CD4-positive, alpha-beta T cell treated with Interleukin-15 for 4 hours (primary cell): ENCODE results near the gene KIF24.
"Not testable (repeated sequence)": the region's sequence is repeated elsewhere in the genome, so short reads cannot be mapped to it uniquely, and the experiment has no call there.

Experiments
- DNase-seq: peaks from one replicate; pipeline ENCODE4 v3.0.0-alpha.2; 2020; ENCODE audit warnings: low spot score

KIF24 gene

DNA sequence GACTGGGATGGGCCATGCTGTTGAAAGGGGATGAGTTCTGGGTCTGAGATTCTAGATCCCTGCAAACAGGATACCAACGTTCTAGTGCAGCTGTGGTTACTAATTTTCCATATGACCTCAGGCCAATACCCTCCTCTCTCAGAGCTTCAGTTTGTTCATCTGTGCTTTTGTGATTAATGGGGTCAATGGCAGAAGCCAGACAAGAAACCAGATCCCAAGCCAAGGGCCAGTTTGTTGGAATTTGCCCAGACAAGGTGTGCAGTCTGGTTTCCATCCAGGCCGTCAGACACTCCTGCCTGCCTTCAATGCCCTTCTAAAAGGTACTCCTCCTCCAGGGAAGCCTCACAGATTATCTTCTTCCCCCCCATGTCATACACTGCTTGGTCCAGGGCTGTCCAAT is 36.2 kb upstream of the KIF24 start:
- DNase-seq = no peak

DNA sequence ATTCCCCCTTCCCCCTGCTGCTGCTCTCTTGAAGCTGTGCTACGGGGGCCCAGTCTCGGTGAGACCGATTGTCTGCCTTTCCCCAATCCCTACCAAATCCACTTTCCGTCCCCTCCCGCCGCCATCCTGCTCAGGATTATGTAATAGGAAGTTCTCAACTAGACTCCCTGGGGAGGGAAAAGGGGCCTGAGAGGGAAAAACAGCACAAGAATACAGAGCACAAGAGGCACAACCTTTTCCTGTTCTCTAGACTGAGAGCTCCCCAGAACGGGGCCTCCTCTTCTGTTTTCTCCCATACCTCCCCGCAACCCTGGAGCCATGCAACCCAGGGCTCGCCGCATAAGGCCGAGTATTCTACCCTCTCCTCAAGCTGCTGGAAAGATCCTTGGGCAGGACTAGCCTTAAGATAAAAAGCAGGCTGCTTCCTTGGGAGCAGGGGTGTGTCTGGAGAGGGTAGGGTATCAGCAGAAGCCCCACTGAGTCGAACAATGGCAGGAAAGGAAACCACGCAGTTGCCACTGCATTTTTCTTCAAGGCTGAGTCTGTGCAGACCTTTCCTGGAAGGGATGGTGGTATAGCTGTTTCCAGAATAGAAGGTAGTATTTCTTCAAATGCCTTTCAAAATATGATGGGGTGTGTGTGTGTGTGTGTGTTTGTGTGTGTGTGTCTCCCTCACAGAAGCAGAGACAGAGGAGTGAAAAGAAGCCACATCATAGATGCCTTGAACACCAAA is 34.7 kb upstream of the KIF24 start:
- DNase-seq = no peak

DNA sequence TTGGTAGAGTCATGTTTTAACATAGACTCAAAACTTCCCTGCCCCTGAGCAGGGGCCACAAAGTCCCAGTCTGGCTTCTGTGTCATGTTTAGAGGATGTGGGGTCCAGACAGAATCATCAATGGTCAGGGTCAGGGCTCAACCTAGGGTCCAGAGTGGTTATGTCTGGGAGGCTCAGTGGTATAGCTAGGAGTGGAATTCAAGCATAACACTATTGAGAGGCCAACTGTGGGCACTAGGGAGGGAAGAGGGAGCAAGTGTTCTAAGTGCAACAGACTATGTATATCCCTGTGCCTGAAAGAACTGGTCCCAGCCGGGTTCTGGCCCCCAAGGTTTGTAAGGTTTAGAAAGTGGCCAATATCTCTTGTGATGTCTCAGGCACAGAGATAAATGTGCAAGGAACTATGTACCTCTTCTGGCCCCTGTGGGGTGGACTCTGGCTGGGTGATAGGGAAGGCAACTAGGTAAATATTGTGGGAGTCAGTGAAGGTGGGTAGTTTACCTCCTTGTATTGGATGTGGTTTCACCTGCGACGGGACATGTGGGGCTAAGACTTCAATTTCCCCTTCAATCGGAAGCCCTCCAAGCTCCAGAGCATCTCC is 33.6 kb upstream of the KIF24 start:
- DNase-seq = no peak

DNA sequence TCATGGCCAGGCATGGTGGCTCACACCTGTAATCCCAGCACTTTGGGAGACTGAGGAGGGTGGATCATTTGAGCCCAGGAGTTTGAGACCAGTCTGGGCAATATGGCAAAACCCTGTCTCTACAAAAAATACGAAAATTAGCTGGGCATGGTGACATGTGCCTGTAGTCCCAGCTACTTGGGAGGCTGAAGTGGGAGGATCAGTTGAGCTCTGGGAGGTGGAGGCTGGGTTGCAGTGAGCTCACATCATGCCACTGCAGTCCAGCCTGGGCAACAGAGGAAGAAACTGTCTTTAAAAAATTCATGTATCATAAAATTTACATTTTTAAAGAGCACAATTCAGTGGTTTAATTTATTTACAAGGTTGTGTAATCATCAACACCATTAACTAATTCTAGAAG is 23.9 kb upstream of the KIF24 start:
- DNase-seq = not testable (repeated sequence)

DNA sequence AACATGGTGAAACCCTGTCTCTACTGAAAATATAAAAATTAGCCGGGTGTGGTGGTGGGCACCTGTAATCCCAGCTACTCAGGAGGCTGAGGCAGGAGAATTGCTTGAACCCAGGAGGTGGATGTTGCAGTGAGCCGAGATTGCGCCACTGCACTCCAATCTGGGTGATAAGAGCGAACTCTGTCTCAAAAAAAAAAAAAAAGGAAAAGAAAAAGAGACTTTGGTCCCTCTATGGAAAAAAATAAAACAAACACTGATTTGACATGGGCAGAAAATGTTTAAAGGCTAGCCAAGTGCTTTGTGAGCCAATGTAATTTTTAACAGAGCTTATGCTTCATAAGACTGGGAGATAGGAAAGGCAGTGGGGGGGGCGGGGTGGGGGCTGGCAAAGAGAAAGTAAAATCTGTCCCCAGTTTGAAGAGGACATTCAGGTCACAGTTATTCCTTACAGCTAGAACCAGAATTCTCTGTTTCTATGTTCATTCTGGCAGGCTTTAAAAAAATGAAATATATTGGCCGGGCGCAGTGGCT is 23.1 kb upstream of the KIF24 start:
- DNase-seq = not testable (repeated sequence)

DNA sequence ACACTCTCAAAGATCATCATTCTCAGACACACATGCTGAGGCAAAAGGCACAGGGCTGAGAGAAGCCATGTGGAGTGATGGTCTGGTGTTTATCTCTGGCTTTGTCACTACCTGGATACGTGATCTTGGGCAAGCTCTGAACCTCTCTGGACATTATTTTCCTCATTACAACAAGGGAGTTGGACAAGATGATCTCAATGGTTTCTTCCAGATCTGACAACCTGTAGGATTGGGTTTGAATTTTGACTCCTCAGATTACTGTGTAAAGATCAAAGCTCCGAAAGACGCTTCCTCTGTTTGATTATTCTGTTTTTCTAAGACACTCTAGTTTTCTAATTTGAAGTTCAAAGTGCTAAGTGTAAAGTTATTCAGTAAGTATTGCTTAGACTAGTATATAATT is 20.3 kb upstream of the KIF24 start:
- no peak for DNase-seq

DNA sequence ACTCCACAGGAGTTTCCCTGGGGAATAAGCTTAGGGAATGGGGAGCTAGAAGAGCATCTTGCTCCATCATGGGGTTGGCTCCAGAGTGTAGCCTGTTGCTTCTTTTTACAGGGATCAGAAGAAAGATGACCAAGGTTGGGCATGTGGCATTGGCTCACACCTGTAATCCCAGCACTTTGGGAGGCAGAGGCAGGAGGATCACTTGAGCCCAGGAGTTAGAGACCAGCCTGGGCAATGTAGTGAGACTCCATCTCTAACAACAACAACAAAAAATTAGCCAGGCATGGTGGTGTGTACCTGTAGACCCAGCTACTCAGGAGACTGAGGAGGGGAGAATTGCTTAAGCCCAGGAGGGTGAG is 18.7 kb upstream of the KIF24 start:
- no peak for DNase-seq

DNA sequence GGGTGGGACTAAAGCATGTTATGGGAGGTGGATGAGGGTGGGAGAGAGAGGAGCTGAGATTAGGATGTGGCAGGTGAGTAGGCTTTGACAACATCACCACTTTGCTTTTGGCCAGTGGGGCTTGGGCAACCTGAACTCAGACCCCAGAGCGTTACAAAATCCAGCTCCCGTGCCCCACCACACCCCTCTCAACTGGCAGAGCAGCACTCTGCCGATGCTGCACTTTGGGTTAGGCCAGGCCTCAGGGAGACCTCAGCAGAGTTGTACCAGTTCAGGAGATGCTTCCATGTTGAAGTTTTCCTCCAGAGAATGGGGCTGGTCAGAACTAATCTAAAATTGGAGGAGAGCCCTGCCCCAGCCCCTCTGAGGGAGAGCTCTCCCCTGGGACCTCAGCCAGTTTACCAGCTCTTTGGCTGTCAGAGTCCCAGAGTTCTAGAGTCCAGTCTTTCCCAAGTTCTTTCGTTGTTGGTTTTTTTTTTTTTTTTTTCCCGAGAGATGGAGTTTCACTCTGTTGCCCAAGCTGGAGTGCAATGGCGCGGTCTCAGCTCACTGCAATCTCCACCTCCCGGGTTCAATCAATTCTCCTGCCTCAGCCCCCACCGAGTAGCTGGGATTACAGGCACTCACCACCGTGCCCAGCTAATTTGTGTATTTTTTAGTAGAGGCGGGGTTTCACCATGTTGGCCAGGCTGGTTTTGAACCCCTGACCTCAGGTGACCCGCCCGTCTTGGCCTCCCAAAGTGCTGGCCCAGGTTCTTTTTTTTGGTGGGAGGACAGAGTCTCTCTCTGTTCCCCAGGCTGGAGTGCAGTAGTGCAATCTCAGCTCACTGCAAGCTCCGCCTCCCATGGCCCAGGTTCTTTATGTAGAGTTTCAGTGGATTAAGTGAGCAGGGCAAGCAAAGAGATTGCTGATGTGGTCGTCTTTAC is 18.1 kb upstream of the KIF24 start:
- no peak for DNase-seq

DNA sequence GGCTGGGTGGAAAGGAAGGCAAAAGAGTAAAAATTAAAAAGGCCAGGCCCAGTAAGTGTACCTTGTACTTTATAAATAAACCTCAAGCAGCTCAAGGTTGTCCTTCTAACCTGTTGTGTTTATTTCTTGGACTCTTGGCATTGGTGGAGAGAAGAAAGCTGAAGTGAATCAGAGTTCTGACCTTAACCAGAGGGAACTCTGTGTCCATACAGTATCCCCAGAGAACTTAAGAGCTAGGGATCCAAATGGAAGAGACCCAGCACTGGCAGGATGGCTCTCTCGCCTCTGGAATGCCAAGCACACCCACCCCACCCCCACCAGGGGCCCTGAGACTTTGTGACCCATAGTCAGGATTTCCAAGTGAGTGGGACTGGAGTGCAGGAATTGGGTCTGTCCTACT is 14.5 kb upstream of the KIF24 start:
- DNase-seq = no peak

DNA sequence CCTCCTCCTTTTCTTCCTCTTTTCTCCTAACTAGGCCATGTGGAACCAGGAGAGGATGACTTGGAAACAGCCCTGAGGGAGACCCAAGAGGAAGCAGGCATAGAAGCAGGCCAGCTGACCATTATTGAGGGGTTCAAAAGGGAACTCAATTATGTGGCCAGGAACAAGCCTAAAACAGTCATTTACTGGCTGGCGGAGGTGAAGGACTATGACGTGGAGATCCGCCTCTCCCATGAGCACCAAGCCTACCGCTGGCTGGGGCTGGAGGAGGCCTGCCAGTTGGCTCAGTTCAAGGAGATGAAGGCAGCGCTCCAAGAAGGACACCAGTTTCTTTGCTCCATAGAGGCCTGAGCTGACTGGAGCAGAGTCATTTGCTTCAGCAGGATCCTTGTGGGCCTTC is 14.0 kb upstream of the KIF24 start:
- no peak for DNase-seq

DNA sequence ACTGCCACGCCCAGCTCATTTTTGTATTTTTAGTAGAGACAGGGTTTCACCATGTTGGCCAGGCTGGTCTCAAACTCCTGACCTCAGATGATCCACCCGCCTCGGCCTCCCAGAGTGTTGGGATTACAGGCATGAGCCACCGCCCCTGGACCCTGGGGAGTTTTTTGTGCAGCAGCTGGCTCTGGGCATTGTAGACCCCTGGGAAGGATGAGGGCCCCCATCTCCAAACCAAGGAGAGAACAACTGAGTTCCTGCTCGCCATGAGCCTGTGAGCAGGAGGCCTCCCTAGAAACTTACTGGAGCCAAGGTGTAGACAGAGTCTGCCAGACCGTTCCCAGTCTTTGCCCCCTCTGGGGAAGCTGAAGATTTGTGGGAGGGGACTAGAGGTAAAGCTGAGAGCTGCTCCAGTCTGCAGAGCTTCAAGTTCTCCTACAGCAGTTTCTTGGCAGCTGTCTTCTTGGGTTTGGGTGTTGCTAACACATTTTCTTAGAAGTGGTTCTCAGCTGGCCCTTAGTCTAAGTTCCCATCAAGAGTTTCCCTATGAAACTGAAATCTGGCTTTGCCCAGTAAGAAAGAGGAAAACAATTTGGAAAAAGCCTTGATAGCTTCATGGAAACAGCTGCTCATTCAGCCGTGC is 12.7 kb upstream of the KIF24 start:
- DNase-seq = no peak

DNA sequence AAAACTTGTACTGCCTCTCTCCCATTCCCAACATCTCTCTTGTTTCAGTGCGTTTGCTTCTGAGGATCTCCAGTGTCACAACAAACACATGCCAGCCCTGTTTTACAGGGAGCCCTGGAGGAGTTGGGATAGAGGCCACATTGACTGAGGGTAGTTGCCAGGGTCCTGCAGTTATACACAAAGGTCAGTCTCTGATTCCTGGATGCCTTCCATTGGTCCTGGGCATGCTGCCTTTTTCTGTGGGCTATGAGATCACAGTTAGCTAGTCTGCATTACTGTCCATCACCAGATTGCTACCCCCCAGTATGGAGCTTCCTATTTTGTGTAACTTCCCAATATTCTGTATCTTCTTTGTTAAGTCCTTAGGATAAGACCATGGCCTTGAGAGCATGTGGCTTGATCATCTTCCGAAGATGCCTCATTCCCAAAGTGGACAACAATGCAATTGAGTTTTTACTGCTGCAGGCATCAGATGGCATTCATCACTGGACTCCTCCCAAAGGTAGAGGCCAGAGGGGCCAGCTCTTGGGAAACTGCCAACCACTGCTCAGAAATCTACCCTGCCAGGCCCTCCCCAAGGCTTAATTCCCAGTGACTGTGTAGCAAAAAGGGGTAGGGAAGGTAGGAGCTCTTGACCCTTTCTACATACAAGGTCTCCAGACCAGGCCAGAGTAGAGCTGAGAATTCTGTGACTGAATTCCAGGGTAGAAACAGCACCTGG is 9.8 kb upstream of the KIF24 start:
- DNase-seq = no peak

DNA sequence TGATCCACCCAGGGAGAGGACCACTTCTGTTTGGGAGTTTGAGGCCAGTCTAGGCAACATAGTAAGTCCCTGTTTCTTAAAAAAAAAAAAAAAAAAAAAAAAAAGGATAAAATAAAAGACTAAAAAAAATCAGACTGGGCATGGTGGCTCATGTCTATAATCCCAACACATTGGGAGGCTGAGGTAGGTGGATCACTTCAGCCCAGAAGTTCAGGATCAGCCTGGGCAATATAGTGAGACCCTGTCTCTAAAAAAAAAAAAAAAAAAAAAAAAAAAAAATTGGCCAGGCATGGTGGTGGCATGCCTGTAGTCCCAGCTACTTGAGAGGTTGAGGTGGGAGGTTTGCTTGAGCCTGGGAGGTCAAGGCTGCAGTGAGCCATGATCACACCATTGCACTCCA is 9.0 kb upstream of the KIF24 start:
- not testable (repeated sequence) for DNase-seq

DNA sequence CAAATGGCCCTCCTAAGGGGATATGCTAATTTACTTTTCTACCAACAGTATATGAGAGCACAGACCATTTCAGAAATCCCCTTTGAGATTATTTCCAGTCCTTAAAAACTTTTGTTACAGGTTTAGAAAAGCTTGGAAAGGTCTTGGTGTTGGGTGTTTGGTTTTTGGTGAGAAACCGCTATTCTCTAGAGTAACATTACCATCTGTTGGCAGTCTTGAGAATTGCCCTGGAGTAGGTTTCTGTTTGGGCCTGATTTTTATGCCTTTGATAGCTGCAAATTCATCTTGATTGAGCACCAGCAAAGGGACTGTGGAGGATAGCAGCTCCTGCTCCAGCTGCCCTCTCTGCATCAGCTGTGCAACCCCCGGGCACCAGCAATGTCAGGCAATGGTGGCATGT is 8.3 kb upstream of the KIF24 start:
- no peak for DNase-seq

DNA sequence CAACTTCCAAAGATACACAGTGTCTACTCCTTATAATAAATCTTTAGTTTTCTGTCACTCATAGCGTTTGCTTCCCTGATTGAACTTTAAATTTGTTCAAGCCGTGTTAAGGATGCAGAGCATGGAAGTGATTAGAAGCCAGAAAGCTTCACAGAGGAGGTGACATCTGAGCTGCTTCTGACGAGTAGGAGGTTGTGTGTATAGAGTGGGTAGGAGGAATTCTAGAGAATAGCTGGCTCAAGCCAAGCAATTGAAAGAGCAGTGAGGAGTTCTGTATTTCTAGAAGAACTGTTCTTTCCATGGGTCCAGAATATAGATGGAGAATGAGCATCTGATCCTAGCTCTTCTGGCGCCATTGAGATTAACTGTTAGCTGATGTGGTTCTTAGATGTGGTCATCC is 6.3 kb upstream of the KIF24 start:
- DNase-seq = no peak

DNA sequence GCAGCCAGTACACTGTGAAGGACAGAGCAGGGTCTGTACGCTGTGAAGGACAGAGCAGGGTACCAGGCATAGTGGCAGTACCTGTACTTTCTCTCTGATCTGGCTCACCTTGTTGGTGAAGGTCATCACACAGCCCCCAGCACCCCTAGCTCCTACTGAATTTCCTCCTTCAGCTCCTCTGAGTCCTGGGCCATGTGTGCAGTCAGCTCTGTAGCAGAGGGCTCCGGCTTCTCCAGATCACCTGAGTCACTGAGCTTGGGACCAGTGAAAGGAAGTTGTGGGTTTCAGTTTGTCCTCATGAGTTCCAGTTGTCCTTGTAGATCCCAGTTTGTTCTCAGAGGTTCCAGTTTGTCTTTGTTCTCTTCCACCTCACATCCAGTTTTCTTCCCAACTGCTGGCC is 5.8 kb upstream of the KIF24 start:
- no peak for DNase-seq

DNA sequence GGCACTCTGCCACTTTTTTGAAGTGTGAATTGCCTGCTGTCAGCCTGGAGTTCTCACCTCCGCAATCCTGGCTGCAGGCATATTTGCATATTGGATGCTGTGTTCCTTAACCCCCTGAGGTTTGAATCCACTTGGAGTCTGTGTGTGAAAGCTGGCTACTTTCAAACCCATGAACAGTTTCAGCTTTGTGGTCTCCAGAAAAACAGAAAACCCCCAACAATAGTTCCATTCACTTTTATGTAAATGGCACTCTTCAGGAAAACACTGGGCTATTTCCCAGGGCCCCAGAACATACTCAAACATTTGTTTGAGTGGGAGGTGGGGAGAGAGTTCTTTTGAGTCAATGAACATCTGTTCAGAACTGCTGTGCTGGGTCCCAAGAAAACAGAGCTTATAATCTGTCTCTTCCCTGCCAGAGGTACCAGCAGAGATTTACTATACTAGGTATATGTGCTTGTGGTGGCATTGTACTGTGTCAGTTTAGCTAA is 5.3 kb upstream of the KIF24 start:
- no peak for DNase-seq

DNA sequence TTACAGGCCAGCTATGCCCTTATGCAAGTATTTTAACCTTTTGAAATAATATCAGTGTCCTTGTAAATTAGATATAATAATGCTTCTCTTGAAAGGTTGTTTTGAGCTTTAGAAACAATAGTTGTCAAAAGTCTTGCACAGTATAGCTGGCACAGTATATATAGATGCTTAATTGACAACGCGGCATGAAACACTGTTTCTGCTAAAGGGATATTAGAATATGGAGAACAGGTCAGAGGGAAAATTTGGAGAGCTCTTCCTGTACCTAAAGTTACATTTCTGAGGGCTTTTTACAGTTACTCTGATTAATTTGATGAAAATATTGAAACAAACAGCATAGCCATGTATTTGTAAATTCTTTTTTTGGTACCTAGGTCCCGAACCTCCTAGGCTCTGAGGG is 4.8 kb upstream of the KIF24 start:
- DNase-seq = no peak

DNA sequence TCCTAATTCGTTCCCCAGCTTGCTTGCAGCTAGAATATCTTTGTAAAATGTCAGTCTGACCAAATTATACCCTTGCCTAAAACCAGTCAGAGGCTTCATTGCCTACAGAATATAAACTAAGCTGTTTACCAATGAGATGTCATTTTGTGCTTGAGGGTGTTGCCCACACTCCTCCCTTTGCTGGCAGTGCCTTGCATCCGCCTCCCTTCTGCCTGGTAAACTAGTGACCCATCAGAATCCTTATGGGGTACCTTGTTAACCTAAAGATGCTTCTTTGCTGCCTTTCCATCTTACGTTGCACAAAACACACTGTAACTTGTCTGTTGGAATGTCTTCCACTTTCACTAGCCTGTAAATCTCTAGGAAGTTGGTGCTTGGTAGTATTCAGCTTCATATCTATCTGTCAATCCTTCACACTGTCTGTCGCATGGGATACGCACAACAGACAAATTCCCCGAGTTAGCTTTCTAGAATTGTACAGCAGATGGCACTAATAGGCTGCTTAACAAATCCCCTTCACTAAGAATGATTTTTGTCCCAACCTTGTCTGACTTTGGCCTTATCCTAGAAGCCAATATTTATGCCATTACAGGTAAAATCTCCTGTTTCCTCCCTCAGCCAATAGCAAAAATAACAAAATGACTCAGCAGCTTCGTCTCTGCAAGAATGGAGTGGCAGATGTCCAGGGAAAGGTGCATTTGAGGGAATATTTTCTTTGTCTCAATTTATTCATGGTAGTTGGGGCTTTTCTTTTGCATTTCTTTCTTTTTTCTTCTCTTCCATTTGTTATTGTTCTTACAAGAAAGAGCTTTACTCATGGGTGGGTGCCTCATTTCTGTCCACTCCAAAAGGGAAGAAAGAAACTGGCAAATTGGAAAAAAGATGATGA is 3.3 kb upstream of the KIF24 start:
- DNase-seq = peak; percentile 15

DNA sequence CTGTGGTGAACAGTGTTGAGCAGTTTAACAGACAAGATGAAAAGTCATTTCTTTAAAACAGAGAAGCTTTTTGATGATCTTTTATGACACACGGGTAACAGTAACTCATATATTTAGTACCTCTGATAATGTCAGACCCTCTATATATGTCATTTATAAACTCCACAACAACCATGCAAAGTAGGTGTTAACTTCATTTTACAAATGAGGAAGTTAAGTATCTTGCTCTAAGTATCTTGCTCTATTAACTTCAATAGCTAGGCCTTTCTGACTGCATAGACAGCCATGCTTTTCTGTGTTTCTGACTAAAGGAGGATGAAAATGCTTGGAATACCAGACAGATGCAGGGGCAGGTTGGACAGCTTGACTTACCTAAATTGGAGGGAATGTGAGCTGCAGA is 2.1 kb upstream of the KIF24 start:
- DNase-seq = no peak
